K562 (cell line): ENCODE data around the gene MRTFB.

Source experiments
- LARP7 ChIP-seq: fragments of 450-650 bp; IDR thresholded peaks from 2 replicates; pipeline ENCODE4 v1.6.1; 2016
- TARDBP ChIP-seq: fragments of 450-650 bp; IDR thresholded peaks from 2 replicates; pipeline ENCODE4 v1.6.1; 2016
- TCF7 ChIP-seq: sonication (generic); IDR thresholded peaks from 2 replicates; pipeline ENCODE4 v1.6.1; 2016; ENCODE audit warnings: antibody characterized with exemption, borderline replicate concordance
- ZNF124 ChIP-seq: sonication (generic); formaldehyde crosslinking; IDR thresholded peaks from 2 replicates; pipeline ENCODE4 v1.8.1; 2022; ENCODE audit warnings: missing genetic modification reagents
- ZNF431 ChIP-seq: sonication (generic); formaldehyde crosslinking; IDR thresholded peaks from 2 replicates; pipeline ENCODE4 v1.8.0; 2022; ENCODE audit warnings: mild to moderate bottlenecking, missing genetic modification reagents
- TF ChIP-seq, protein P1 (sequence below): fragments of 200-800 bp; sonication (Bioruptor generic); IDR thresholded peaks from 2 replicates; pipeline ENCODE4 v1.6.1; 2016; ENCODE audit warnings: missing genetic modification characterization, missing compliant biosample characterization

- TF ChIP-seq LARP7: no peak
- no peak for TF ChIP-seq ZNF431 (CRISPR knock-in tag)
- no peak for TF ChIP-seq TCF7
- TF ChIP-seq, protein P1, sequence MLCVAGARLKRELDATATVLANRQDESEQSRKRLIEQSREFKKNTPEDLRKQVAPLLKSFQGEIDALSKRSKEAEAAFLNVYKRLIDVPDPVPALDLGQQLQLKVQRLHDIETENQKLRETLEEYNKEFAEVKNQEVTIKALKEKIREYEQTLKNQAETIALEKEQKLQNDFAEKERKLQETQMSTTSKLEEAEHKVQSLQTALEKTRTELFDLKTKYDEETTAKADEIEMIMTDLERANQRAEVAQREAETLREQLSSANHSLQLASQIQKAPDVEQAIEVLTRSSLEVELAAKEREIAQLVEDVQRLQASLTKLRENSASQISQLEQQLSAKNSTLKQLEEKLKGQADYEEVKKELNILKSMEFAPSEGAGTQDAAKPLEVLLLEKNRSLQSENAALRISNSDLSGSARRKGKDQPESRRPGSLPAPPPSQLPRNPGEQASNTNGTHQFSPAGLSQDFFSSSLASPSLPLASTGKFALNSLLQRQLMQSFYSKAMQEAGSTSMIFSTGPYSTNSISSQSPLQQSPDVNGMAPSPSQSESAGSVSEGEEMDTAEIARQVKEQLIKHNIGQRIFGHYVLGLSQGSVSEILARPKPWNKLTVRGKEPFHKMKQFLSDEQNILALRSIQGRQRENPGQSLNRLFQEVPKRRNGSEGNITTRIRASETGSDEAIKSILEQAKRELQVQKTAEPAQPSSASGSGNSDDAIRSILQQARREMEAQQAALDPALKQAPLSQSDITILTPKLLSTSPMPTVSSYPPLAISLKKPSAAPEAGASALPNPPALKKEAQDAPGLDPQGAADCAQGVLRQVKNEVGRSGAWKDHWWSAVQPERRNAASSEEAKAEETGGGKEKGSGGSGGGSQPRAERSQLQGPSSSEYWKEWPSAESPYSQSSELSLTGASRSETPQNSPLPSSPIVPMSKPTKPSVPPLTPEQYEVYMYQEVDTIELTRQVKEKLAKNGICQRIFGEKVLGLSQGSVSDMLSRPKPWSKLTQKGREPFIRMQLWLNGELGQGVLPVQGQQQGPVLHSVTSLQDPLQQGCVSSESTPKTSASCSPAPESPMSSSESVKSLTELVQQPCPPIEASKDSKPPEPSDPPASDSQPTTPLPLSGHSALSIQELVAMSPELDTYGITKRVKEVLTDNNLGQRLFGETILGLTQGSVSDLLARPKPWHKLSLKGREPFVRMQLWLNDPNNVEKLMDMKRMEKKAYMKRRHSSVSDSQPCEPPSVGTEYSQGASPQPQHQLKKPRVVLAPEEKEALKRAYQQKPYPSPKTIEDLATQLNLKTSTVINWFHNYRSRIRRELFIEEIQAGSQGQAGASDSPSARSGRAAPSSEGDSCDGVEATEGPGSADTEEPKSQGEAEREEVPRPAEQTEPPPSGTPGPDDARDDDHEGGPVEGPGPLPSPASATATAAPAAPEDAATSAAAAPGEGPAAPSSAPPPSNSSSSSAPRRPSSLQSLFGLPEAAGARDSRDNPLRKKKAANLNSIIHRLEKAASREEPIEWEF (CRISPR knock-in tag): no peak
- TF ChIP-seq TARDBP: no peak
- TF ChIP-seq ZNF124 (CRISPR knock-in tag): no peak
Observed at GRCh38 chr16:14089283-14089823, 18.2 kb downstream of the MRTFB start.
